T follicular helper cell (primary cell): Measurements from ENCODE around the gene SGMS1.
"Not testable (repeated sequence)": the region's sequence is repeated elsewhere in the genome, so short reads cannot be mapped to it uniquely, and the experiment has no call there.

Experiments used
- DNase-seq: peaks from one replicate; pipeline ENCODE4 v3.0.0-alpha.2; 2020; ENCODE audit warnings: low read depth
- total RNA-seq, 2 experiments: gene quantifications; one replicate each; lab custom pipeline; 2026; lab: John Stamatoyannopoulos, UW

Gene SGMS1
- total RNA-seq: 25.2 to 40.9 reads per million in 2 experiments

GRCh38 chr10:50623663-50624412, at the start of gene SGMS1:
Gene SGMS1, minus strand, starts transcription at chr10:50623956. Its CDS starts 279,842 bp downstream, at chr10:50344114.
- peak; percentile 64 for DNase-seq

- not testable (repeated sequence) for DNase-seq
Measured at GRCh38 chr10:50672152-50672551, 48.4 kb upstream of the SGMS1 start.

- DNase-seq: not testable (repeated sequence)
Measured at GRCh38 chr10:50671645-50672044, 47.9 kb upstream of the SGMS1 start.

GRCh38 chr10:50669957-50670356, 46.2 kb upstream of the SGMS1 start:
- not testable (repeated sequence) for DNase-seq

GRCh38 chr10:50667353-50667752, 43.6 kb upstream of the SGMS1 start:
- DNase-seq: not testable (repeated sequence)

GRCh38 chr10:50662420-50662819, 38.7 kb upstream of the SGMS1 start:
- DNase-seq: not testable (repeated sequence)

- DNase-seq: not testable (repeated sequence)
Measured at GRCh38 chr10:50661563-50661962, 37.8 kb upstream of the SGMS1 start.

- not testable (repeated sequence) for DNase-seq
Measured at GRCh38 chr10:50659865-50660730, 36.3 kb upstream of the SGMS1 start.

- not testable (repeated sequence) for DNase-seq
Measured at GRCh38 chr10:50659016-50659864, 35.5 kb upstream of the SGMS1 start.

GRCh38 chr10:50658165-50658564, 34.4 kb upstream of the SGMS1 start:
- no peak for DNase-seq

GRCh38 chr10:50653758-50654157, 30.0 kb upstream of the SGMS1 start:
- no peak for DNase-seq

GRCh38 chr10:50653142-50653541, 29.4 kb upstream of the SGMS1 start:
- no peak for DNase-seq

- no peak for DNase-seq
Measured at GRCh38 chr10:50651808-50652207, 28.1 kb upstream of the SGMS1 start.

- no peak for DNase-seq
Measured at GRCh38 chr10:50650481-50650880, 26.7 kb upstream of the SGMS1 start.

- DNase-seq: no peak
Measured at GRCh38 chr10:50648935-50649227, 25.1 kb upstream of the SGMS1 start.

- DNase-seq: no peak
Measured at GRCh38 chr10:50648089-50648934, 24.6 kb upstream of the SGMS1 start.

- DNase-seq: not testable (repeated sequence)
Measured at GRCh38 chr10:50647350-50647749, 23.6 kb upstream of the SGMS1 start.

- DNase-seq: no peak
Measured at GRCh38 chr10:50645236-50645635, 21.5 kb upstream of the SGMS1 start.

- no peak for DNase-seq
Measured at GRCh38 chr10:50641626-50642025, 17.9 kb upstream of the SGMS1 start.

- DNase-seq: no peak
Measured at GRCh38 chr10:50640238-50640637, 16.5 kb upstream of the SGMS1 start.
